Activated naive CD4-positive, alpha-beta T cell treated with anti-CD3 and anti-CD28 coated beads for 36 hours (primary cell): Measurements from ENCODE around the gene ZNF718. TPM values are rescaled to one million over a fixed set of nuclear protein-coding genes. Genes with fewer than 3 reads are reported as not detected.
"Not testable (repeated sequence)": the region's sequence is repeated elsewhere in the genome, so short reads cannot be mapped to it uniquely, and the experiment has no call there.

Source experiments
- CTCF ChIA-PET: fragments of 350-600 bp; sonication (Branson Sonifier 250); formaldehyde crosslinking; loops from one replicate; lab custom pipeline; 2021; ENCODE audit warnings: antibody characterized with exemption; lab: Charles Lee
- DNase-seq: peaks from one replicate; pipeline ENCODE4 v3.0.0-alpha.2; 2020
- H3K27ac Mint-ChIP-seq: one replicate; pipeline ENCODE4 v1.8.0; 2021; ENCODE audit warnings: mild to moderate bottlenecking, mixed read lengths
- H3K27me3 Mint-ChIP-seq: one replicate; pipeline ENCODE4 v1.8.0; 2021; ENCODE audit warnings: low read depth, mixed read lengths
- H3K36me3 Mint-ChIP-seq: one replicate; pipeline ENCODE4 v1.8.0; 2021; ENCODE audit warnings: low read depth, mixed read lengths
- H3K4me1 Mint-ChIP-seq: one replicate; pipeline ENCODE4 v1.8.0; 2021; ENCODE audit warnings: low read depth, mixed read lengths
- H3K4me3 Mint-ChIP-seq: one replicate; pipeline ENCODE4 v1.8.0; 2021; ENCODE audit warnings: mild to moderate bottlenecking, moderate library complexity, mixed read lengths
- H3K9me3 Mint-ChIP-seq: one replicate; pipeline ENCODE4 v1.8.0; 2021; ENCODE audit warnings: mixed read lengths
- intact Hi-C: fragments of 100-400 bp; cut with micrococcal nuclease; formaldehyde crosslinking; loops from one replicate; pipeline ENCODE4 v1.15.1; 2023
- total RNA-seq, 2 experiments: library from RNA; stranded (reverse); gene quantifications; one replicate each; pipeline ENCODE4 v1.2.3, GENCODE V29; 2021

ZNF718 gene
- total RNA-seq, 2 experiments from 2014 or later = 12.2 to 12.8 TPM

GRCh38 chr4:212438-213188 lies 88.3 kb downstream of the ZNF718 start:
- no peak for DNase-seq
- Mint-ChIP-seq H3K27ac (no peak overlapping the region), H3K9me3 (peaks cover 52% of the 10 kb centered on the region), H3K4me1 (peaks cover 23% of the 10 kb centered on the region), H3K4me3 (no peak overlapping the region), H3K36me3 (peaks cover 31% of the 10 kb centered on the region), H3K27me3 (no peaks in the 10 kb centered on the region)
- intact Hi-C loops = no loop called here
- CTCF ChIA-PET = no interaction called here

DNA sequence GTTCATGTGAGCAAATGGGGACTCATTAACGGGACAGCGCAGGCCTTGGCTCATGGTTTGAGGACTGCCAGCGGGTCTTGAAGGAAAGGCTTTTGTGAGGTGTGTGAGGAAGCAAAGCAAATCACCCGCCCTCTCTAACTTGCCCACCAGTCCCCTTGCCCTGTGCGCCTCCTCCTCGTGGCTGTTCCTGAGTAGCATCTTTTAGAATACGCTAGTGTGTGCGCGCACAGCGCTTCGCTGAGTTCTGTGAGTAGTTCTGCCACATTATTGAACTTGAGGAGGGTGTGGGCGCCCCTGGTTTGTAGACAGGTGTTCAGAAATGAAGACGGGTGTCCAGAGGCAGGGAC lies 88.9 kb downstream of the ZNF718 start:
- Mint-ChIP-seq H3K36me3 (peaks cover 32% of the 10 kb centered on the region), H3K9me3 (peaks cover 46% of the 10 kb centered on the region), H3K4me1 (peaks cover 21% of the 10 kb centered on the region)
- H3K4me3 Mint-ChIP-seq, CTCF ChIA-PET, DNase-seq, H3K27ac Mint-ChIP-seq, H3K27me3 Mint-ChIP-seq, intact Hi-C loops: not testable (repeated sequence)

Other genes with a start within 250 kb of the ZNF718 start
- gene ZNF595, start 71.2 kb upstream of the ZNF718 start, total RNA-seq = 1 to 10 TPM; 7.6 to 9.2 TPM
- gene ZNF732, start 181.0 kb downstream of the ZNF718 start, total RNA-seq = not detected
- gene ZNF141, start 213.3 kb downstream of the ZNF718 start, total RNA-seq = 10 to 100 TPM; 21.2 to 23.2 TPM